Coronary artery (tissue), 2 donors: Measurements from ENCODE around the gene NHERF2.

Experiments used
- DNase-seq: peaks from one replicate; pipeline ENCODE4 v3.0.0-alpha.2; 2017; ENCODE audit warnings: low spot score
- H3K27ac ChIP-seq, 2 donors: fragments of 200-600 bp; sonication (generic); one replicate each; pipeline ENCODE4 v1.5.1; 2016 to 2019
- H3K4me3 ChIP-seq: fragments of 200-600 bp; sonication (generic); 2 replicates; pipeline ENCODE4 v1.5.1; 2016; ENCODE audit warnings: mild to moderate bottlenecking, moderate library complexity
- CTCF ChIP-seq: fragments of 200-600 bp; sonication (generic); IDR thresholded peaks from one replicate; pipeline ENCODE4 v1.5.1; 2019; ENCODE audit warnings: antibody characterized with exemption

NHERF2 gene

GRCh38 chr16:2035431-2036199 is 8.9 kb downstream of the NHERF2 start:
- no peak for TF ChIP-seq CTCF
- Histone ChIP-seq H3K4me3 (peak overlapping the region; percentile 62), H3K27ac (peak overlapping the region; percentile 81 to 97)
- DNase-seq = no peak

- Histone ChIP-seq H3K4me3 (peak overlapping the region; percentile 62), H3K27ac (peak overlapping the region; percentile 81 to 97)
- no peak for DNase-seq
- TF ChIP-seq CTCF = no peak
Measured at GRCh38 chr16:2036200-2036966, 9.7 kb downstream of the NHERF2 start.

GRCh38 chr16:2037115-2037514 is 10.4 kb downstream of the NHERF2 start:
- H3K4me3 ChIP-seq = no peak overlapping the region
- TF ChIP-seq CTCF = no peak
- no peak for DNase-seq
- peak overlapping the region; percentile 81 to 97 for H3K27ac ChIP-seq

- no peak for DNase-seq
- H3K27ac ChIP-seq = peak overlapping the region; percentile 53 to 97
- H3K4me3 ChIP-seq = no peak overlapping the region
- TF ChIP-seq CTCF = no peak
Measured at GRCh38 chr16:2037647-2038381, 11.1 kb downstream of the NHERF2 start.

- H3K27ac ChIP-seq = peak overlapping the region; percentile 53 to 97
- DNase-seq = no peak
- no peak for TF ChIP-seq CTCF
- H3K4me3 ChIP-seq = peak overlapping the region; percentile 15
Measured at GRCh38 chr16:2038382-2039231, 11.9 kb downstream of the NHERF2 start.

- no peak for TF ChIP-seq CTCF
- no peak for DNase-seq
- Histone ChIP-seq H3K27ac (peak overlapping the region; percentile 38 to 97), H3K4me3 (peak overlapping the region; percentile 15)
Measured at GRCh38 chr16:2039274-2040031, 12.8 kb downstream of the NHERF2 start.
